Adrenal gland (tissue), 5 donors: ENCODE results near the gene NAV2.

Experiments
- POLR2A ChIP-seq, 2 donors: fragments of 450-650 bp; IDR thresholded peaks; one replicate each; pipeline ENCODE4 v1.6.1; 2017; ENCODE audit warnings: antibody characterized with exemption in 2 of 2, mild to moderate bottlenecking in 2 of 2, moderate library complexity in 1 of 2
- TF ChIP-seq, protein P1 (sequence below), 6 experiments: fragments of 450-650 bp in 4 of 6; fragments of 200-600 bp in 2 of 6; sonication (generic) in 1 of 6; IDR thresholded peaks; 1 replicate in 5 of 6; 2 replicates in 1 of 6; pipeline versions ENCODE4 v1.5.1 to v1.8.0; 2016 to 2021; ENCODE audit warnings: antibody characterized with exemption in 6 of 6, mild to moderate bottlenecking in 2 of 6, moderate library complexity in 1 of 6
- donor health status: DM: no; HTN: no; CAD: no.

DNA sequence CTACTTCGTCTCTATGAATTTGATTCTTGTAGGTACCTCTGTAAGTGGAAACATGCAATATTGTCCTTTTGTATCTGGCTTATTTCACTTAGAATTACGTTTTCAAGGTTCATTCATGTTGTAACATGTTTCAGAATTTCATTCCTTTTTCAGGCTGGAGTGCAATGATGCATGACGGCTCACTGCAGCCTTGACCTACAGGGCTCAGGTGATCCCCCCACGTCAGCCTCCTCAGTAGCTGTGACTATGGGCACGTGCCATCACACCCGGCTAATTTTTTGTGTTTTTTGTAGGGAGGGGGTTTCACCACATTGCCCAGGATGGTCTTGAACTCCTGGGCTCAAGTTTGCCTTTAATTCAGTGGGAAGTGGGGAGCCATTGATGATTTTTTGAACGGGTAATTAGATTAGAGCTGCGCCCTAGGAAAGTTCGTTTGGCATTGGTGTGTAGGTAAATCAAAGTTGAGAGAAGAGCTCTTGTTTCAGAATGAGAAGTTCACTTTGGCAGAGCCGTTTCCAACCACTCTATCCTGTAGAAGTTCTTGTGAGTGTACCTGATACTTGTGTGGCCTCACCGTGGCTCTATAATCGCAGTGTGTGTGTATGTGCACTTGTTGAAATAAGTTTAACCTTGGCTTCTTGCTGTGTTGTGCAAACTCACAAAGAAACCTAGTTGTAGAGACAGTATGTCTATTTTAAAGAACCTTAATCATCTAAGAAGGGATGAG lies 115.9 kb downstream of the NAV2 start:
- TF ChIP-seq, protein P1, sequence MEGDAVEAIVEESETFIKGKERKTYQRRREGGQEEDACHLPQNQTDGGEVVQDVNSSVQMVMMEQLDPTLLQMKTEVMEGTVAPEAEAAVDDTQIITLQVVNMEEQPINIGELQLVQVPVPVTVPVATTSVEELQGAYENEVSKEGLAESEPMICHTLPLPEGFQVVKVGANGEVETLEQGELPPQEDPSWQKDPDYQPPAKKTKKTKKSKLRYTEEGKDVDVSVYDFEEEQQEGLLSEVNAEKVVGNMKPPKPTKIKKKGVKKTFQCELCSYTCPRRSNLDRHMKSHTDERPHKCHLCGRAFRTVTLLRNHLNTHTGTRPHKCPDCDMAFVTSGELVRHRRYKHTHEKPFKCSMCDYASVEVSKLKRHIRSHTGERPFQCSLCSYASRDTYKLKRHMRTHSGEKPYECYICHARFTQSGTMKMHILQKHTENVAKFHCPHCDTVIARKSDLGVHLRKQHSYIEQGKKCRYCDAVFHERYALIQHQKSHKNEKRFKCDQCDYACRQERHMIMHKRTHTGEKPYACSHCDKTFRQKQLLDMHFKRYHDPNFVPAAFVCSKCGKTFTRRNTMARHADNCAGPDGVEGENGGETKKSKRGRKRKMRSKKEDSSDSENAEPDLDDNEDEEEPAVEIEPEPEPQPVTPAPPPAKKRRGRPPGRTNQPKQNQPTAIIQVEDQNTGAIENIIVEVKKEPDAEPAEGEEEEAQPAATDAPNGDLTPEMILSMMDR (IDR thresholded peaks at IDR 0.05) = no peak
- no peak for TF ChIP-seq POLR2A (IDR thresholded peaks at IDR 0.05)
